ENCODE measurements around the gene IKZF1. TPM values are rescaled to one million over a fixed set of nuclear protein-coding genes. Genes with fewer than 3 reads are reported as not detected.

Gene IKZF1
- total and polyA plus RNA-seq, 9 of the 15 experiments (the other 6 are each of a cell fraction or from before 2014, with no cell fraction given), result 12.6 to 85.3 (median 44.7) TPM

- TF ChIP-seq ZBTB26 (CRISPR knock-in tag; IDR thresholded peaks at IDR 0.05), result no peak
- TF ChIP-seq LARP7 (IDR thresholded peaks at IDR 0.05), result no peak
- no peak for TF ChIP-seq ARID4B (CRISPR knock-in tag; IDR thresholded peaks at IDR 0.05)
- no peak for TF ChIP-seq HCFC1 (IDR thresholded peaks at IDR 0.05; ENCODE audit: low read depth, low read length)
- TF ChIP-seq ZNF274 (IDR thresholded peaks at IDR 0.05; ENCODE audit: borderline replicate concordance, low read depth, low read length), result no peak
- TF ChIP-seq MEF2D (tag; conservative IDR thresholded peaks at IDR 0.05; ENCODE audit: low read depth), result no peak
- no peak for TF ChIP-seq SREBF2 (CRISPR knock-in tag; IDR thresholded peaks at IDR 0.05)
- TF ChIP-seq PHF21A (IDR thresholded peaks at IDR 0.05; ENCODE audit: borderline replicate concordance, low read depth), result no peak
- TF ChIP-seq KLF6 (CRISPR knock-in tag; IDR thresholded peaks at IDR 0.05; ENCODE audit: borderline replicate concordance), result 0 out of 2 replicates have a peak, but pooled peaks have one; percentile 2
- TF ChIP-seq NEUROD1 (IDR thresholded peaks at IDR 0.05; ENCODE audit: borderline replicate concordance, low read depth, low read length, partially characterized antibody), result no peak
- TF ChIP-seq TSHZ1 (CRISPR knock-in tag; IDR thresholded peaks at IDR 0.05), result no peak
- no peak for TF ChIP-seq PBX2 (CRISPR knock-in tag; IDR thresholded peaks at IDR 0.05; ENCODE audit: low read depth)
- TF ChIP-seq PBX2 (tag; conservative IDR thresholded peaks at IDR 0.05; ENCODE audit: low read depth), result no peak
- TF ChIP-seq RBM14 (IDR thresholded peaks at IDR 0.05; ENCODE audit: borderline replicate concordance, insufficient read depth, low read depth, low read length), result no peak
- TF ChIP-seq HMG20B (CRISPR knock-in tag; IDR thresholded peaks at IDR 0.05), result no peak
- TF ChIP-seq TCF7 (IDR thresholded peaks at IDR 0.05; ENCODE audit: borderline replicate concordance), result no peak
Observed at GRCh38 chr7:50355817-50356178, 51.3 kb downstream of the IKZF1 start (continued).
